OCI-LY1 (cell line): ENCODE results near the gene UPF2.

Source experiments
- H2AFZ ChIP-seq: fragments of 200-600 bp; sonication (generic), shearing (Covaris generic); 2 replicates; pipeline ENCODE4 v1.6.0; 2014; ENCODE audit warnings: antibody characterized with exemption, mild to moderate bottlenecking, low read length
- H3F3A ChIP-seq: fragments of 200-600 bp; sonication (generic), shearing (Covaris generic); 2 replicates; pipeline ENCODE4 v1.6.0; 2014; ENCODE audit warnings: mild to moderate bottlenecking, antibody characterized with exemption, low read length, moderate library complexity; ENCODE audit not compliant: insufficient read depth
- H3K27ac ChIP-seq: fragments of 200-600 bp; sonication (generic); 2 replicates; pipeline ENCODE4 v1.5.1; 2014; ENCODE audit warnings: low read length, mixed run types, mild to moderate bottlenecking, low read depth; ENCODE audit not compliant: poor library complexity, severe bottlenecking
- H3K27me3 ChIP-seq: fragments of 200-600 bp; sonication (generic); 2 replicates; pipeline ENCODE4 v1.6.0; 2014; ENCODE audit warnings: antibody characterized with exemption, mild to moderate bottlenecking, low read length, moderate library complexity; ENCODE audit not compliant: insufficient read depth
- H3K36me3 ChIP-seq: fragments of 200-600 bp; sonication (generic); 2 replicates; pipeline ENCODE4 v1.6.1; 2014; ENCODE audit warnings: mild to moderate bottlenecking, antibody characterized with exemption, low read length, moderate library complexity, mixed read lengths; ENCODE audit not compliant: insufficient read depth
- H3K4me1 ChIP-seq: fragments of 200-600 bp; sonication (generic); 2 replicates; pipeline ENCODE4 v1.5.1; 2014; ENCODE audit warnings: mild to moderate bottlenecking, low read length, moderate library complexity; ENCODE audit not compliant: insufficient read depth, severe bottlenecking
- H3K4me2 ChIP-seq: fragments of 200-600 bp; sonication (generic), shearing (Covaris generic); 2 replicates; pipeline ENCODE4 v1.6.1; 2014; ENCODE audit warnings: low read length
- H3K4me3 ChIP-seq: fragments of 200-600 bp; sonication (generic); 2 replicates; pipeline ENCODE4 v1.5.1; 2014; ENCODE audit warnings: low read length, low read depth, mild to moderate bottlenecking, mixed read lengths; ENCODE audit not compliant: poor library complexity, severe bottlenecking
- H3K79me2 ChIP-seq: fragments of 200-600 bp; shearing (Covaris generic); 2 replicates; pipeline ENCODE4 v1.6.1; 2016; ENCODE audit warnings: mixed run types, low read length, mixed read lengths; ENCODE audit not compliant: insufficient read depth
- H3K9ac ChIP-seq: fragments of 200-600 bp; sonication (generic), shearing (Covaris generic); 2 replicates; pipeline ENCODE4 v1.6.1; 2014; ENCODE audit warnings: mild to moderate bottlenecking, low read length, mixed read lengths
- H3K9me2 ChIP-seq: fragments of 200-600 bp; sonication (generic), shearing (Covaris generic); 2 replicates; pipeline ENCODE4 v1.6.1; 2014; ENCODE audit warnings: low read depth, mild to moderate bottlenecking, low read length, mixed read lengths
- H3K9me3 ChIP-seq: fragments of 200-600 bp; shearing (Covaris generic); 2 replicates; pipeline ENCODE4 v1.6.1; 2014; ENCODE audit warnings: low read length, mixed read lengths
- H4K20me1 ChIP-seq: fragments of 200-600 bp; sonication (generic), shearing (Covaris generic); 2 replicates; pipeline ENCODE4 v1.6.0; 2016; ENCODE audit warnings: mild to moderate bottlenecking, low read length; ENCODE audit not compliant: insufficient read depth
- CTCF ChIP-seq: fragments of 200-600 bp; sonication (generic), shearing (Covaris generic); IDR thresholded peaks from 2 replicates; pipeline ENCODE4 v1.5.1; 2017; ENCODE audit warnings: mild to moderate bottlenecking, antibody characterized with exemption, low read length, moderate library complexity, mixed read lengths
- EZH2 ChIP-seq: fragments of 200-600 bp; sonication (generic), shearing (Covaris generic); IDR thresholded peaks from 2 replicates; pipeline ENCODE4 v1.8.0; 2017; ENCODE audit warnings: borderline replicate concordance, mixed run types, mild to moderate bottlenecking, antibody characterized with exemption, low read length, moderate library complexity, mixed read lengths

UPF2 gene

GRCh38 chr10:11921800-11922392, 120.7 kb downstream of the UPF2 start:
- Histone ChIP-seq H3K27ac (no peak overlapping the region), H3F3A (no peaks in the 10 kb centered on the region), H3K4me3 (no peak overlapping the region), H3K9me2 (no peaks in the 10 kb centered on the region), H3K9ac (no peak overlapping the region), H2AFZ (no peak overlapping the region), H3K79me2 (no peaks in the 10 kb centered on the region), H3K9me3 (no peaks in the 10 kb centered on the region), H3K36me3 (peaks cover 51% of the 10 kb centered on the region), H3K4me2 (no peak overlapping the region), H3K27me3 (no peaks in the 10 kb centered on the region), H3K4me1 (no peaks in the 10 kb centered on the region), H4K20me1 (no peaks in the 10 kb centered on the region)
- TF ChIP-seq CTCF (no peak), EZH2 (no peak)

- Histone ChIP-seq H3K36me3 (peaks cover 31% of the 10 kb centered on the region), H3K9ac (no peak overlapping the region)
Measured at GRCh38 chr10:11919271-11919670, 123.3 kb downstream of the UPF2 start.

GRCh38 chr10:11918384-11918783, 124.2 kb downstream of the UPF2 start:
- H3K79me2 ChIP-seq, result no peaks in the 10 kb centered on the region
- no peaks in the 10 kb centered on the region for H3K4me1 ChIP-seq
- no peak overlapping the region for H3K4me2 ChIP-seq
- H2AFZ ChIP-seq, result no peak overlapping the region
- peaks cover 31% of the 10 kb centered on the region for H3K36me3 ChIP-seq
- H3K9me2 ChIP-seq, result no peaks in the 10 kb centered on the region
- no peak overlapping the region for H3K27ac ChIP-seq
- no peak overlapping the region for H3K9ac ChIP-seq
- H3F3A ChIP-seq, result no peaks in the 10 kb centered on the region
- no peaks in the 10 kb centered on the region for H3K9me3 ChIP-seq
- no peak overlapping the region for H3K4me3 ChIP-seq
- TF ChIP-seq EZH2 (no peak), CTCF (no peak)
- no peaks in the 10 kb centered on the region for H4K20me1 ChIP-seq
- H3K27me3 ChIP-seq, result no peaks in the 10 kb centered on the region

More at GRCh38 chr10:11919271-11919670, 123.3 kb downstream of the UPF2 start:
- no peaks in the 10 kb centered on the region for H3K27me3 ChIP-seq
- H3K9me2 ChIP-seq, result no peaks in the 10 kb centered on the region
- no peaks in the 10 kb centered on the region for H3K4me1 ChIP-seq
- no peaks in the 10 kb centered on the region for H3K9me3 ChIP-seq
- TF ChIP-seq CTCF, result no peak
- no peak for TF ChIP-seq EZH2
- H3K79me2 ChIP-seq, result no peaks in the 10 kb centered on the region
- H3K4me3 ChIP-seq, result no peak overlapping the region
- H4K20me1 ChIP-seq, result no peaks in the 10 kb centered on the region
- H2AFZ ChIP-seq, result no peak overlapping the region
- no peak overlapping the region for H3K4me2 ChIP-seq
- H3F3A ChIP-seq, result no peaks in the 10 kb centered on the region
- no peak overlapping the region for H3K27ac ChIP-seq
